Aorta (tissue), 5 donors: ENCODE measurements around the gene USP24. TPM values are rescaled to one million over a fixed set of nuclear protein-coding genes. Genes with fewer than 3 reads are reported as not detected.

ENCODE experiments used
- ATAC-seq: fragments of 200-7000 bp; cut with Tn5 transposase; one replicate; pipeline ENCODE4 v1.9.1; 2022; ENCODE audit warnings: moderate library complexity; ENCODE audit not compliant: low FRiP score
- DNase-seq, 2 donors: peaks; one replicate each; pipeline ENCODE4 v3.0.0-alpha.2; 2020
- H3K27ac ChIP-seq, 2 donors: one replicate each; pipeline ENCODE4 v1.5.1; 2013; ENCODE audit warnings: low read length in 2 of 2, mild to moderate bottlenecking in 2 of 2, moderate library complexity in 2 of 2, control low read depth in 1 of 2, inconsistent platforms in 1 of 2, low read depth in 1 of 2
- H3K27me3 ChIP-seq, 2 donors: one replicate each; pipeline ENCODE4 v1.6.1; 2013; ENCODE audit warnings: control low read depth in 1 of 2, low read length in 1 of 2, mild to moderate bottlenecking in 1 of 2, moderate library complexity in 1 of 2; ENCODE audit not compliant: insufficient read depth in 2 of 2, control insufficient read depth in 1 of 2
- H3K36me3 ChIP-seq, 2 donors: one replicate each; pipeline ENCODE4 v1.6.1; 2013; ENCODE audit warnings: control low read depth in 1 of 2, low read length in 1 of 2, mild to moderate bottlenecking in 1 of 2; ENCODE audit not compliant: insufficient read depth in 2 of 2, control insufficient read depth in 1 of 2
- H3K4me1 ChIP-seq, 2 donors: one replicate each; pipeline ENCODE4 v1.6.1; 2013; ENCODE audit warnings: low read length in 2 of 2, control low read depth in 1 of 2, mild to moderate bottlenecking in 1 of 2, moderate library complexity in 1 of 2; ENCODE audit not compliant: insufficient read depth in 2 of 2, control insufficient read depth in 1 of 2
- H3K4me3 ChIP-seq, 2 donors: one replicate each; pipeline ENCODE4 v1.5.1; 2013; ENCODE audit warnings: low read length in 2 of 2, control low read depth in 1 of 2, mild to moderate bottlenecking in 1 of 2
- H3K9me3 ChIP-seq: one replicate; pipeline ENCODE4 v1.6.1; 2013; ENCODE audit warnings: mild to moderate bottlenecking, low read length; ENCODE audit not compliant: control insufficient read depth
- WGBS, 2 donors: extraction: QIAGEN DNeasy Blood & Tissue Kit; methylation state at CpG; one replicate each; pipeline ENCODE4 v1.1.7; 2013; 5-methylcytosine and 5-hydroxymethylcytosine counted together
- intact Hi-C, 2 donors: fragments of 100-400 bp; cut with DNase I; formaldehyde crosslinking; loops; one replicate each; pipeline versions ENCODE4 v1.14.2 to v1.15.0; 2022
- polyA plus RNA-seq, 2 donors: library from polyadenylated mRNA; stranded (reverse); fragments of 200-250 nt; gene quantifications; one replicate each; pipeline ENCODE4 v1.2.3, GENCODE V29; 2013
- total RNA-seq, 2 donors: library from RNA; stranded (reverse); fragmentation: NEBNext Ultra II Directional; extraction: Animal tissue kit (Norgen Biotek cat#: 25700); gene quantifications; one replicate each; pipeline ENCODE4 v1.2.1, GENCODE V29; 2021
- donor health status: healthy with polysubstance abuse.
- donor health status: Bipolar disorder and iron deficiency.
- donor health status: DM: no; HTN: no; CAD: no.
- donor health status: DM: no; HTN: no; CAD: no.
- donor health status: DM: yes; HTN: yes; CAD: no.

The USP24 gene
- total and polyA plus RNA-seq, 4 donors, result 4.4 to 54.4 (median 29.8) TPM

DNA sequence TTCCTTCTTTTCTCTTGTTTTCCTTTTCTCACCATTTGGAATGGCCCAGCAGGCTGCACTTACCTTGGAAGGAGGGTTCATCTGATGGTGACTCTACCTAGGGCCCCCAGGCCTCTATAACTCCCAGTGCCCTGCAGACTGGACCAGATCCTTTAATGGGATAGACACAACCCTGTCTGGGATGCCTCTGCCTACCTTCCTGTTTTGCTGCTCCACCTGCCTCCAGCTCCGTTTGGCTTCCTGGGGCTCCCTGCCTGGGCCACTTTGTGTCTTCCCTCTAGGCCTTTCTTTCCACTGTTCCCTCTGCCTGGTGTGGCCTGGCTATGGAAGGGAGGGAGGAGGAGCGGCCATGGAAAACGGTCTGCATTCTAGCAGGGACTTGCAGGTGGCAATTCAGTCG, 168.3 kb downstream of the USP24 start:
- H3K27me3 ChIP-seq, result no peaks in the 10 kb centered on the region
- no peak overlapping the region for H3K27ac ChIP-seq
- H3K36me3 ChIP-seq, result no peaks in the 10 kb centered on the region
- WGBS, 2 donors, result 89 to 92% methylated on average over 4 of the region's 4 CpGs
- H3K9me3 ChIP-seq, result no peaks in the 10 kb centered on the region
- no peaks in the 10 kb centered on the region for H3K4me1 ChIP-seq
- intact Hi-C loops, result no loop called here
- ATAC-seq (no peak), DNase-seq (peak in 1 of 2 donors; percentile 26)
- no peak overlapping the region for H3K4me3 ChIP-seq

DNA sequence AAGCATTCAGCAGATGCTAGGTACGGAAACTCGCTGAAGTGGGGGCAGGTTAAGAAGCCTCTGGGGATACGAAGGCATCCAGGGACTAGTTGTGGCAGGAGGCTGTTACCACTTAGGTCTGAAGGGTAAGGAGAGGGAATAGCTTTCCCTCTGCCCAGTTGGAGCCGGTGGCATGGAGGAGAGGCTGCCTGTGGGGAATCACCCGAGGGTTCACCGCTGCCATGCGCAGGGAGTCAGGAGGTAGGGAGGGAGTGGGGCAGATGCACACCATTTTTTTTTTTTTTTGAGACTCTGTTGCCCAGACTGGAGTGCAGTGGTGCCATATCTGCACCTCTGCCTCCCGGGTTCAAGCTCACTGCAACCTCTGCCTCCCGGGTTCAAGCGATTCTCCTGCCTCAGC, 169.7 kb downstream of the USP24 start:
- Histone ChIP-seq H3K4me3 (no peak overlapping the region), H3K27ac (no peak overlapping the region)
- WGBS, 2 donors, result 97 to 98% methylated on average over 10 of the region's 10 CpGs

DNA sequence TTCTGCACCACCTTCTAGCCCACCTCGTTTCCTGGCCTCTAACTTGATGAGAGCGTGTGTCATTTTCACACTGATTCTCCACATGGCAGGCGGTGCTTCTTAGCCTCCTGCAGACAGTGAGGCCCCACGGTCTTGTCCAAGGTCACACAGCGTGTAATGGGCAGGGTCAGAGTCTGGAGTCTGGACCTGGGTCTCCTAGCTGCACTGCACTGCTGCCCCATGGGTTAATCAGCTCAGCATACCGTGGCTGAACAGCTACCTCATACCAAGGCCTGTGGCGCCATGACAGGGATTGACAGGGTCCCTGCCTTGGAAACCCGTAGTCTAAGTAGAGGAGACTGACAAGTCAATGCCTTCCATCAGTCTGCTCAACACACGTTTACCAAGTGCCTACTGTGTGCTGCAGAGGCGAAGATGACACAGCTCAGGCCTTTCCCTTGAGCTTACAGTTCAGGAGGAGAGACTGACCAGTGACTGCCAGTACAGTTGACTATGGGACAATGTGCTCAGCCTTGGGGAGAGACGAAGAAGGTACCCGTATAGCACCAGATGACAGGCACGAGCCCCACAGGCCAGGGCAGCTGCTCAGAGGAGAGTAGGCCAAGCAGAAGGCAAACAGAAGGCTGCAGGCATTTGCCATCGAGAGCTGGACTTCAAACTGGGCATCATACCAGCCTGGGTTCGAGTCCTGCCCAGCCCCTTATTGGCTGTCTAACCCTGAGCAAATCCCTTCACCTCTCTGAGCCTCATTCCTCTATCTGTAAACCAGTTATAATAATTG, 170.4 kb downstream of the USP24 start:
- Histone ChIP-seq H3K4me1 (no peaks in the 10 kb centered on the region), H3K9me3 (no peaks in the 10 kb centered on the region), H3K36me3 (no peaks in the 10 kb centered on the region), H3K4me3 (no peak overlapping the region), H3K27ac (no peak overlapping the region), H3K27me3 (no peaks in the 10 kb centered on the region)
- intact Hi-C loops, result no loop called here
- DNase-seq (peak in 1 of 2 donors; percentile 42), ATAC-seq (no peak)
- WGBS, 2 donors, result 93% methylated on average over 15 of the region's 15 CpGs

More for the DNA sequence above, 169.7 kb downstream of the USP24 start:
- no peaks in the 10 kb centered on the region for H3K36me3 ChIP-seq
- H3K27me3 ChIP-seq, result no peaks in the 10 kb centered on the region
- intact Hi-C loops, result no loop called here
- no peak for ATAC-seq
- no peaks in the 10 kb centered on the region for H3K9me3 ChIP-seq
- no peaks in the 10 kb centered on the region for H3K4me1 ChIP-seq
- DNase-seq, result peak in 1 of 2 donors; percentile 35

DNA sequence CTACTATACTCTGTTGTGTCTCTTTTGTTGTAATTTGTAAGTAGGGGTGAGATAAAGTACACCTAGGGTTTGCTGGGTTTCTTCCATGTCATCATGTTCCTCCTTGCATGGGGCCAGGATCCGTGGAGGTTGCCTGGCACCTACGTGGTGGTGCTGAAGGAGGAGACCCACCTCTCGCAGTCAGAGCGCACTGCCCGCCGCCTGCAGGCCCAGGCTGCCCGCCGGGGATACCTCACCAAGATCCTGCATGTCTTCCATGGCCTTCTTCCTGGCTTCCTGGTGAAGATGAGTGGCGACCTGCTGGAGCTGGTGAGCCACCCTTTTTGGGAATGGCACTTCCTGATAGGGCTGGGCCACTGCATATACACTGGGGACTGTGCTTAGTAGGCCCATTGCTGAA, 171.4 kb downstream of the USP24 start:
- intact Hi-C loops, result no loop called here
- H3K27ac ChIP-seq, result no peak overlapping the region
- peak in 1 of 2 donors; percentile 54 for DNase-seq
- no peaks in the 10 kb centered on the region for H3K4me1 ChIP-seq
- no peaks in the 10 kb centered on the region for H3K36me3 ChIP-seq
- no peaks in the 10 kb centered on the region for H3K9me3 ChIP-seq
- no peak overlapping the region for H3K4me3 ChIP-seq
- ATAC-seq, result no peak
- no peaks in the 10 kb centered on the region for H3K27me3 ChIP-seq
- WGBS, 2 donors, result 97% methylated on average over 9 of the region's 9 CpGs

DNA sequence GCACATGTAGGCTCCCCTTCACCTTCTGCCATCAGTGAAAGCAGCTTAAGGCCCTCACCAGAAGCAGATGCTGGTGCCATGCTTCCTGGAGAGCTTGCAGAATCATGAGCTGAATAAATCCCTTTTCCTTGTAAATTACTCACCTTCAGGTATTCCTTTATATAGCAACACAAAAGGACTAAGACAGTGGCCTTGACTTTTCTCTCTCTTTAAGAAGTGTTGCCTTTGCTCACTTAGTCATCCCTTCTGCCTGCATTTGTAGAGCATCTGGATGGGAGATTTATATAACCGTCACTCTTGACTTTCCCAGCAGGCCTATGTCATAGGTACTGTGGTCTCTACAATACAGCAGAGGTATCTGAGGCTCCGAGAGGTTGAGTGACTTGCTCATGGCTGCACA, 172.2 kb downstream of the USP24 start:
- Histone ChIP-seq H3K27me3 (no peaks in the 10 kb centered on the region), H3K4me1 (no peaks in the 10 kb centered on the region), H3K36me3 (no peaks in the 10 kb centered on the region), H3K4me3 (no peak overlapping the region), H3K9me3 (no peaks in the 10 kb centered on the region), H3K27ac (no peak overlapping the region)
- 97 to 100% methylated on average over 2 of the region's 2 CpGs for WGBS, 2 donors
- DNase-seq (no peak), ATAC-seq (no peak)
- intact Hi-C loops, result no loop called here

DNA sequence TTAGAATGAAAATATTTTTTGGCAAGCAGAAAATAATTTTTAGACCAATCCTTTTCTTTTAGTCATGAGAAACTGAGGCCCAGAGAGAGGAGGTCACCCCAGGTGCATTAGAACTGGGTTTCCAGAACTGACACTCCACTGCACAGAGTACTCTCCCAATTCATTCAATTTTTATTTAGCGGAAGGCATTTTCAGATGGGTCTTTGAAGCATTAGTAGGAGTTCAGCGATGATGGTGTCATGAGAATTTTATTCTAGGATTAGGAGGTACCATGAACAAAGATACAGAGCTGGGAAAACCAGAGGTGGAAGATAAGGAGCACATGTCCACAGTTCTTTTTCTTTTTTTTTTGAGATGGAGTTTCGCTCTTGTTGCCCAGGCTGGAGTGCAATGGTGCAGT, 173.6 kb downstream of the USP24 start:
- Histone ChIP-seq H3K4me1 (no peaks in the 10 kb centered on the region), H3K36me3 (no peaks in the 10 kb centered on the region), H3K27me3 (no peaks in the 10 kb centered on the region), H3K9me3 (no peaks in the 10 kb centered on the region), H3K4me3 (no peak overlapping the region), H3K27ac (no peak overlapping the region)
- intact Hi-C loops, result no loop called here
- no peak for ATAC-seq
- WGBS, 2 donors, result 66 to 80% methylated on average over 3 of the region's 3 CpGs
- no peak for DNase-seq

DNA sequence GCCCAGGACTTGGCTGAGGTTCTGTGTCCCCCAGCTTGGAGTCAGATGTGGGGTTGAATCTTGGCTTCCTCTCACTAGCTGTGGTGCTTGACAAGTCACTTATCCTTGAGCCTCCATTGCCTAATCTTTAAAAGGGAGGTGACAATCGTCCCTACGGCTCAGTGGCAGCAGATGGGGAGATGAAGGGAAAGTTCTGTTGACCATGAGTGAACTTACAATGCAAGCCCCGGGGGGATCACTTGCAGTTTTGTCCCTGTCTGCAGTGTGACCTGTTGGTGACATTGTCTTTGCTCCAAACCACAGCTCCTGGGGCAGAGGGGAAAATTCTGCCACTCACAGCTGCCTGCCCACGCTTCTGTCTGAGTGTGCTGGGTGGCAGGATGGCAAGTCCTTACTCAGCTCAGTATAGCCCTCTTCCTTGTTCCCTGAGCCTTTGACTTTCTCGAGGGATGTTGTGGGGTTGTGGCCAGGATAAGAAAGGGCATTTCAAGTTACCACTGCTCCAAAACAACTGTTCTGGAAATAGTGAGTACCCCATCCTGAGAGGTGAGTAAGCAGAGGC, 174.2 kb downstream of the USP24 start:
- Histone ChIP-seq H3K27me3 (no peaks in the 10 kb centered on the region), H3K27ac (no peak overlapping the region), H3K4me3 (no peak overlapping the region), H3K36me3 (no peaks in the 10 kb centered on the region), H3K9me3 (no peaks in the 10 kb centered on the region), H3K4me1 (no peaks in the 10 kb centered on the region)
- ATAC-seq, result no peak
- peak in 1 of 2 donors; percentile 51 for DNase-seq
- intact Hi-C loops, result no loop called here
- 71 to 72% methylated on average over 5 of the region's 5 CpGs for WGBS, 2 donors

DNA sequence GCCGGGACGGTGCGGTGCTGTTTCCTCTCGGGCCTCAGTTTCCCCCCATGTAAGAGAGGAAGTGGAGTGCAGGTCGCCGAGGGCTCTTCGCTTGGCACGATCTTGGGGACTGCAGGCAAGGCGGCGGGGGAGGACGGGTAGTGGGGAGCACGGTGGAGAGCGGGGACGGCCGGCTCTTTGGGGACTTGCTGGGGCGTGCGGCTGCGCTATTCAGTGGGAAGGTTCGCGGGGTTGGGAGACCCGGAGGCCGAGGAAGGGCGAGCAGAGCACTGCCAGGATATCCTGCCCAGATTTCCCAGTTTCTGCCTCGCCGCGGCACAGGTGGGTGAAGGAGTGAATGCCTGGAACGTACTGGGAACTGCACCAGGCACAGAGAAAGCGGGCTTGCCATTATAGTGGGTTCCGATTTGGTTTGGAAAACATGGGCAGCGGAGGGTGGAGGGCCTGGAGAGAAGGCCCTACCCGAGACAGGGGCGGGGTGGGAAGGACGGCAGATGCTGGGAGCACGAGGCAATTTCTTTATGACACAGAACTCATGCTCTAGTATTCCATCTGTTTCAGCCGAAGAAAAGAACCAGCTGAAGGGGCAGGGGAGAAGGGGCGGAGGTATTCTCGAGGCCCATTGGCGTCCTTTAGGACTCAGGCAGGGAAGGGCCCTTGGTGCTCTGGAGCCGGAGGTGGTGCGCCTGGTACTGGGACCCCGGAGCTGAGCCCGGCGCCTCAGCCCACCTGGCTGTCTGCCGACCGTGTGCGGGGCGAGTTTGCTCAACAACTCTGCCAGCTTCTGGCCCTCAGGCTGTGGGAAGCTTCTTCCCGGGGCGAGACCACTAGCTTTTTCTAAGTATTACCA, 174.9 kb downstream of the USP24 start:
- Histone ChIP-seq H3K4me1 (no peaks in the 10 kb centered on the region), H3K27ac (no peak overlapping the region), H3K27me3 (no peaks in the 10 kb centered on the region), H3K36me3 (no peaks in the 10 kb centered on the region), H3K9me3 (no peaks in the 10 kb centered on the region), H3K4me3 (no peak overlapping the region)
- DNase-seq (peak in 1 of 2 donors; percentile 69), ATAC-seq (no peak)
- intact Hi-C loops, result no loop called here
- 13 to 14% methylated on average over 49 of the region's 49 CpGs for WGBS, 2 donors
